T-helper 17 cell (primary cell): ENCODE data around the gene CCL13. TPM values are rescaled to one million over a fixed set of nuclear protein-coding genes. Genes with fewer than 3 reads are reported as not detected.

Experiments used
- ATAC-seq: fragments of 150-1000 bp; cut with Tn5 transposase; 2 replicates; pipeline ENCODE4 v1.10.0; 2021; ENCODE audit warnings: mild to moderate bottlenecking, moderate library complexity
- DNase-seq, 3 donors: peaks; one replicate each; pipeline versions ENCODE4 v3.0.0 to v3.0.0-alpha.2; 2020 to 2021
- H3K9me3 ChIP-seq: one replicate; pipeline ENCODE4 v1.7.0; 2013; ENCODE audit warnings: low read length, mild to moderate bottlenecking; ENCODE audit not compliant: control insufficient read depth, poor library complexity, severe bottlenecking
- H3K27ac Mint-ChIP-seq: one replicate; pipeline ENCODE4 v1.8.0; 2022; ENCODE audit warnings: mild to moderate bottlenecking, moderate library complexity, mixed read lengths
- H3K27me3 Mint-ChIP-seq: one replicate; pipeline ENCODE4 v1.8.0; 2022; ENCODE audit warnings: mixed read lengths
- H3K36me3 Mint-ChIP-seq: one replicate; pipeline ENCODE4 v1.8.0; 2022; ENCODE audit warnings: low read depth, mixed read lengths
- H3K4me1 Mint-ChIP-seq: one replicate; pipeline ENCODE4 v1.8.0; 2022; ENCODE audit warnings: mild to moderate bottlenecking, mixed read lengths
- H3K4me3 Mint-ChIP-seq: one replicate; pipeline ENCODE4 v1.8.0; 2022; ENCODE audit warnings: mild to moderate bottlenecking, moderate library complexity, mixed read lengths
- total RNA-seq, 4 donors: library from RNA in 2 of 4; stranded (reverse) in 2 of 4; gene quantifications; one replicate each; pipeline ENCODE4 v1.2.3 and lab custom pipeline; 2022 to 2026

CCL13 gene
- total RNA-seq, 2 donors from 2014 or later, result not detected

DNA sequence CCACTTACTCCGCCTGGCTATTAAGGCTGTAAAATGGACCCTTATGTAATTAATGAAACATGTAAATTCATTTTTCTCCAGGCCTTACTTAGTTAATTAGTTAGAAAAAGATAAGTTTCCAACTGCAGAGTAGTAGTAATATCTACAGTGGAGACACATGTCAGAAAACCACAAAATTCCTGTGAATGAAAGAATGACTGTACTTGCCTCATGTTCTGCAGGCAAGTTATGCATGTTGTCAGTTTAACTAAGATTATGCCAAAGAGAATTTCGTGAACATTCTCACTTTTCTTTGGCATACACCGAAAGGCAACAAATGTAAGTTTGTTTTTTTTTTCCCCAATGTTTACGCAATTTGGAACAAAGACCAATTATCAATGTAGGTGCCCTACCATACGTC is 23.6 kb downstream of the CCL13 start:
- Mint-ChIP-seq H3K27me3 (peaks cover 64% of the 10 kb centered on the region), H3K36me3 (peaks cover 3% of the 10 kb centered on the region), H3K27ac (no peak overlapping the region), H3K4me1 (peaks cover 4% of the 10 kb centered on the region), H3K4me3 (no peak overlapping the region)
- no peaks in the 10 kb centered on the region for H3K9me3 ChIP-seq
- ATAC-seq (no peak), DNase-seq (no peak)

DNA sequence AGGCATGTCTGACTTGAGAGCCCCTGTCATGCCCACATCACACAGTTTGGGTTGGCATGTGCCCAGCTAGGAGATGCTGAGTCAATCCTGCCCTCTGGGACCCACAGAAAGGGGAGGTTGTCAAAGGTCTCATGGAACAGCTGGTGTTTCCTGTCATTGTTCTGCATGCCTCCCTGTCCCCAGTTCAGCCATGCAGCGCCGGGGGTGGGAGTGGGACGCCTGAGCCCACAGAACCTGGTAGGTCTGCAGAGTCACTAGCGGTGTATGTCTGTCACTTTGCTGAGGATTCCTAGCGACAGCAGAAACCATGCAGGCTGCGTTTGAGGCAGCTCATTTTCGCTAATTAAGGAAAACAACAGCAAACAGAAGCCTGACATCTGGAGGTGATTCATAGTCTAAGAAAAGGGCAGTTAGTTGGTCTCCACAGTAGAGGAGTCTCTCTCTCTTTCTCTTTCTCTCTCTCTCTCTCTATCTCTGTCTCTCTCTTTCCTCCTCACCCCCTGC is 26.4 kb downstream of the CCL13 start:
- DNase-seq, result no peak
- peaks cover 2% of the 10 kb centered on the region for H3K4me1 Mint-ChIP-seq
- H3K9me3 ChIP-seq, result no peaks in the 10 kb centered on the region
- H3K36me3 Mint-ChIP-seq, result no peaks in the 10 kb centered on the region
- no peak overlapping the region for H3K4me3 Mint-ChIP-seq
- no peak overlapping the region for H3K27ac Mint-ChIP-seq
- ATAC-seq, result no peak
- peaks cover 69% of the 10 kb centered on the region for H3K27me3 Mint-ChIP-seq

DNA sequence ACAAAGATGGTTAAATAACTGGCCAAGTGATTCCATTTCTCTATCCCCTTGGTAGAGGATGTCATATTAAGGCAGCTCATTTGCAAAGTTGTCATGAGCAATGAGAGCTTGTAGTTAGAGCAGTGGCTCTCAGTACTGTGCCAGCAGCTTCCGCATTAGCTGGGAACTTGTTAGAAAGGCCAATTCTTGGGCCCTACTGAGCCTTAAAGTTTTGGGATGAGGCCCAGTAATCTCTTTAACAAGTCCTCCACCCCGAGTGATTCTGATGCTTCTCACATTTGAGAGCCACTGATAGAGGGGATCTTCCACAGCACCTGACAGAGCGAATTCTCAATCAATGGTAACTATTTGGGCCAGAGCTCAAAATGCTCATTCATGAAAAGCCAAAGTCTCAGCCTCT is 26.9 kb downstream of the CCL13 start:
- ATAC-seq (no peak), DNase-seq (no peak)
- no peaks in the 10 kb centered on the region for H3K36me3 Mint-ChIP-seq
- H3K27ac Mint-ChIP-seq, result no peak overlapping the region
- H3K9me3 ChIP-seq, result no peaks in the 10 kb centered on the region
- no peak overlapping the region for H3K4me3 Mint-ChIP-seq
- peaks cover 2% of the 10 kb centered on the region for H3K4me1 Mint-ChIP-seq
- peaks cover 69% of the 10 kb centered on the region for H3K27me3 Mint-ChIP-seq

DNA sequence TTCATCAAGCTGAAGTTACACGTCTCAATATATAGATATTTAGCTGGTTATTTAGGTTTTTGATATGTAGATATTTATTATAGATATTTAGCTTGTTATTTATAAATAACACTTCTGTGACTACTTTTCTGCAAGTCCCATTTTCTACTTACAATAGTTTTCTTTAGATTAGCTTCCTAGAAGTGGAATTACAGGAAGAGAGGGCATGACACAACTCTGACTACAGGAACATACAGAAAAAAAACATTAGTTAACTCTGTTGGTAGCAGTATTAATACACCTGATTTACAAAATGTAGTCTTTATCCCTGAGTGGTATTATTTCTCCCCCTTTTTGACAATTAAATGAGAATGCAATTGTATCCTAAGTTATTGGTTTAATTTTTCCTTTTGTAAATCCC is 28.0 kb downstream of the CCL13 start:
- no peaks in the 10 kb centered on the region for H3K9me3 ChIP-seq
- Mint-ChIP-seq H3K27me3 (peaks cover 73% of the 10 kb centered on the region), H3K4me3 (no peak overlapping the region), H3K4me1 (peaks cover 7% of the 10 kb centered on the region), H3K27ac (no peak overlapping the region), H3K36me3 (no peaks in the 10 kb centered on the region)
- ATAC-seq, result no peak
- DNase-seq, result no peak

DNA sequence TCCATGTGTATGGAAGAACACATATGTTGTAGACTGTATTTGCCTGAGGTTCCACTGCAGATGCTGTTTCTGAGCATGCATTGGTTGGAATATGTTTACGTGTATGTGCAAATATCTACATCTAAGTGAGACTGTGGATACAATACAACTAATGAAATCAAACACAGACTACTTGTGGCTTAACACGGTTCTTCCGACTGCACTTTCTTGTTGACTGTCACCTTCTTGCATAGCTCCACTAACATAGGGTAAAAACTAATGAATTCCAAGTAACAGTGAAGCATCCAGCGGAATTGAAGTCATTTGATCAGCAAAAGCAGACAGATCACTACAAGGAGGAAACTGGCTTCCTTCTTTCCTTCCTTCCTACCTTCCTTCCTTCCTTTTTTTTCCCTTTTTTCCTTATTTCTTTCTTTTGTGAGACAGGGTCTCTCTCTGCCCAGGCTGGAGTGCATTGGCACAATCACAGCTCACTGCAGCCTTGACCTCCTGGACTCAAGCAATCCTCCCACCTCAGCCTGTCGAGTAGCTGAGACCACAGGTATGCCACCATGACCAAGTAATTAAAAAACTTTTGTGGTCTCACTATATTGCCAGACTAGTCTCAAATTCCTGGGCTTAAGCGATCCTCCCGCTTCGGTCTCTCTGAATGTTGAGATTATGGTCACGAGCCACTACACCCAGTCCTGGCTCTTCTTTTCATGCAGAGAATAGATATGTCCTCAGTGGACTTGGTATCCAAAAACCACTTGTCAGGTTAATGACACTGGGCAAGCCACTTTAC is 28.7 kb downstream of the CCL13 start:
- peaks cover 67% of the 10 kb centered on the region for H3K27me3 Mint-ChIP-seq
- ATAC-seq, result no peak
- H3K36me3 Mint-ChIP-seq, result no peaks in the 10 kb centered on the region
- peak overlapping the region; percentile 60 for H3K27ac Mint-ChIP-seq
- peaks cover 8% of the 10 kb centered on the region for H3K4me1 Mint-ChIP-seq
- DNase-seq, result no peak
- H3K4me3 Mint-ChIP-seq, result no peak overlapping the region
- H3K9me3 ChIP-seq, result no peaks in the 10 kb centered on the region

DNA sequence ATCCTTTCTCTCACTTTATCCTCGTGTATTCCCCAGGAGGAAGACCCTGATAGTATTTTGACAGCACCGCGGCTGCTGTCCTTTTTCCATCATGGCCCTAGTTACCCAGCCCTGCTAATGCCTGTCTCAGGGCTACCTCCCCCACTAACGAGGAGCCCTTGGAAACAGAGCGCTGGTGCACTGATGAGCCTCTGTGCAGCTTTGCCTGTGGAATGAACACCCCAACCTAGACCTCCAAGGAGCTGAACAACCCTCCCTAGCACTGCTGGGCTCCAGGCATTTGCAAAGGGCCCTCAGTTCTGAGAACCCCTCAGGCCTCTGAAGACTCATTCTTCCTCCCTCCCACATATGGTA is 30.0 kb downstream of the CCL13 start:
- DNase-seq (no peak), ATAC-seq (no peak)
- Mint-ChIP-seq H3K27me3 (peaks cover 58% of the 10 kb centered on the region), H3K4me3 (no peak overlapping the region), H3K36me3 (no peaks in the 10 kb centered on the region), H3K27ac (no peak overlapping the region), H3K4me1 (peaks cover 8% of the 10 kb centered on the region)
- H3K9me3 ChIP-seq, result no peaks in the 10 kb centered on the region

DNA sequence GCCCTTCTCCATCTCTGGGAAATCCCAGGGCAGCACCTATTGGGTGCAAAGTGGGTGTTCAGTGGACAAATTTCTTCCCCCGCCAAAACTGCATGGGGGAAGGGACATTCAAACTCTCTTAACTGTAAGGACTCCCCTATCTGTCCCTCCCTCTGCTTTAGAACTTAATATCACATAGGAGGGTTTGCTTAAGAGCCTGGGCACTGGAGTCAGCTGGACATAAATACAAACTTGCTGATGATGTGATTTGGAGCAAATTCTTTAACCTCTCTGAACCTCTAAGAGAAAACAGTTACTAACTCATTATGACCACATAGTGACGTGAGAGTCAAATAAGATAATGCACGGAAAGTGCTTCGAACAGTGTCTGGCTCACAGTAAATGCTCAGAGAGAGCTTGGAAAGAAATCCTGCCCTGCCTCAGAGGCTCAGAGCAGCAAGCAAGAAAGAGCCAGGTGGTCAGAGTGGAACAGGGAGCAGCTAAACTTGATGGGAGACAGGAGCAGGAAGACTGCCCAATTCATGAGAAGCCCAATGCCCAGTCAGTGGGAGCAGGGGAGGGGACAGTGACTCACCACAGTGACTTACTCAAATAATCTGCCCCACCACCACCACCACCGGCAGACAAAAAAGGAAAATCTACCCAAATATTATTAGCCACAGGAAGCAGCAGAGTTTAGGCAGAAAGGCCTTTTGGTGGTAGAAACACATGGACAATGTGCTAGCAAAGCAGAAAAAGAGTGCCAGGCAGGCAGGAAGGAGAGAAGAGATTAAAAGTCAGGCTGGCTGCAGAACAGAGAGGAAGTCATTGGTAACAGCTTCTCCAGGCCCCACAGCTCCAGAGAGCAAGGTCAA is 30.6 kb downstream of the CCL13 start:
- Mint-ChIP-seq H3K36me3 (no peaks in the 10 kb centered on the region), H3K4me3 (no peak overlapping the region), H3K27me3 (peaks cover 59% of the 10 kb centered on the region), H3K4me1 (peaks cover 8% of the 10 kb centered on the region), H3K27ac (no peak overlapping the region)
- ATAC-seq (no peak), DNase-seq (no peak)
- no peaks in the 10 kb centered on the region for H3K9me3 ChIP-seq

DNA sequence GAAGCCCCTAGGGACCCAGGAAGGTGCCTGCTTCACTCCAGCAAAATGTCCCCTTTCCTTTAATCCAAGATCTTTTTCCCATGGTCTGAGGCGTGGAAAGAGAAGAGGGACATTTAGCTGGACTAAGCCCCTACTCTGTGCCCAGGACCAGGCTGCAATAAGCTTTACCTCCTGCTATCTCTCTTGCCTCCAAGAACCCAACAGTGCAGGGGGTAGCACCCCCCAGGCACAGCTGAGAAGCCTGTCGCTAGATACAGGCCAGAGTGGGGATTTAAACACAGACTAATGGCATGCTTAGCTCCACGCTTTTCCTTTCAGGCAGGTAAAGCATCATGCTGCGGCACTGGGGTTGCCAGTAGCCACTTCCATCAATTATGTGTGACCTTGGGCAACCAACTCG is 31.3 kb downstream of the CCL13 start:
- no peak for ATAC-seq
- Mint-ChIP-seq H3K27me3 (peaks cover 56% of the 10 kb centered on the region), H3K4me1 (peaks cover 8% of the 10 kb centered on the region), H3K27ac (no peak overlapping the region), H3K36me3 (no peaks in the 10 kb centered on the region), H3K4me3 (no peak overlapping the region)
- DNase-seq, result no peak
- no peaks in the 10 kb centered on the region for H3K9me3 ChIP-seq

DNA sequence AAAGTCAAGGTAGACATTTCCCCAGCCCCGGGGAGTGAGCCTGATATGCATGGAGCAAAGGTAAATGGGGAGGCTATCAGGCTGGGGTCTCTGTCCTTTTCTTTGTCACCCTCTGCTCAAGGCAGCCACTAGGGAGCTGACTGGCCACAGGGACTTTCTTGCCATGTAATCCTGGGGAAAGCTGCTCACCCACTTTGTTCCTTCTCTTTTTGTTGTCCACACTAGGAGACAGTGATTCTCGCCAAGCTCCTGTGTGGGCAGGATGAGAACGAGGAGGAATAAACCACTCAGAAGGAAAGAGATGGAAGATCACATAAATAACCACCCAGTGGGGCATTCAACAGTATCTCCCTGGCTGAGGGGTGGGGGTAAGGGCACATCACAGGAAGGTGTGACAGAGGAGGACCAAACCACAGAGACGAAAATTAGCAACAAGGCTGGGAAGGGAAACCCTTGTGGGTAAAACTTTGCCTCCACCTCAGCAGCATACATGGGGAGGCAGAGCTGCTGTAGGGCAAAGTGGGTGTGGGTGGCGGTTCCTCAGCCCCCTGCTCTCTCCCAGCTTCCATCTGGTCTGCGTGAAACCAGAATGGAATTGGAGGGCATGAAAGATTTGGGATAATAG is 33.0 kb downstream of the CCL13 start:
- Mint-ChIP-seq H3K27me3 (peaks cover 48% of the 10 kb centered on the region), H3K4me3 (no peak overlapping the region), H3K36me3 (no peaks in the 10 kb centered on the region), H3K27ac (no peak overlapping the region), H3K4me1 (peaks cover 6% of the 10 kb centered on the region)
- H3K9me3 ChIP-seq, result no peaks in the 10 kb centered on the region
- DNase-seq (no peak), ATAC-seq (no peak)

DNA sequence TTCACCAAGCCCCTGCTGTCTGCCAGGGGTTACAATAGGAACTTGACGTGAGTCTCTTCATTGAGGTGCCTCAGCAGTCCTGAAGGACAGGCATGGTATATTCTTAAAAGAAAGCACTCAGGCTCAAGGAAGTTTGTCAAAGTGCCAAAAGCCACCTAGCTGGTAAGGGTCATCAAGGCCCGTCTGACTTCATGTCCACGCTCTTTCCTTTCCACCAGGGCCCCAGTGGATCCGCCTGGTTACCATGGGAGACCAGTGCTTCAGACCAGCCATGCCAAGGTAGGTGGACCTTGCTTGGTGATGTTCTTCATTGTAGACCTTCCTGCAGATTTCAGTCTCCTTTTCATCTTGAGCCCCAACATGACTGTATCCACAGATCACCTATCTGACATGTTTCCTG is 34.4 kb downstream of the CCL13 start:
- ATAC-seq (no peak), DNase-seq (no peak)
- Mint-ChIP-seq H3K4me1 (peaks cover 6% of the 10 kb centered on the region), H3K27ac (no peak overlapping the region), H3K4me3 (no peak overlapping the region), H3K27me3 (peaks cover 49% of the 10 kb centered on the region), H3K36me3 (no peaks in the 10 kb centered on the region)
- no peaks in the 10 kb centered on the region for H3K9me3 ChIP-seq

DNA sequence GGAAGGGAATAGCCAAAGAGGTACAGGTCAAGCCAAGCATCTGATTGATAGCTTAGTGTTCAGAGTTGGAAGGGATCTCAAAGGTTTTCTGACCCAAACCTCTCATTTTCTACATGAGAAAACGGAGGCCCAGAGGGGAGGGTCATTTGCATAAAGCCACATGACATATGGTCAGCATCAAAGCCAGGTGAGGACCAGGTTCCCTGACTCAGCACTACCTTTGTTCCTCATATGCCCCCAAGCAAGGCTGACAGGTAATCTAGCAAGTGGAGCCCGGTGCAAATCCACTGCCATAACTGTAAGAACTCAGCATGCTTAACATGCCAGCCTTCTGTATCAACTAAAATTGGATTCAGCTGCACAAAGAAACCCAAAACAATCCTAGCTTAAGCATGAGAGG is 35.0 kb downstream of the CCL13 start:
- Mint-ChIP-seq H3K4me3 (no peak overlapping the region), H3K36me3 (no peaks in the 10 kb centered on the region), H3K27ac (no peak overlapping the region), H3K4me1 (peaks cover 6% of the 10 kb centered on the region), H3K27me3 (peaks cover 43% of the 10 kb centered on the region)
- DNase-seq, result no peak
- no peaks in the 10 kb centered on the region for H3K9me3 ChIP-seq
- ATAC-seq, result no peak

DNA sequence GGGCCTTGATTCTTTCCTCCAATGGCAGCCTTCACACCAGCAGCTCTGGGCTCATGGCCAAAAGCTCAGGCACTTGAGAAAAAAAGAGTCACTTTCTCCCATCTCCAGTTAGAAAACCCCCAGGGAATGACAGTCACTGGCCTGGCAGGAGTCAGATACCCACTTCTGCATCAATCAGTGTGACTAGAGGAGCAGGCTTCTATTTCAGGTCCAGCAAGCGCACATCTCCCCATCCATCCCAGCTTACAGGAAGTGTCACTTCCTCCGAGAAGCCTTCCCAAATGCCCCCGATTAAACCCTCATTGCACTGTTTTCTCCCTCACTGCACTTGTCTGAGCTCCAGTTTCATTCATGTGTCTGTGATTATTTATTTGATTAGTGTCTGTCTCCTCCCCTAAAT is 37.1 kb downstream of the CCL13 start:
- Mint-ChIP-seq H3K27ac (no peak overlapping the region), H3K4me3 (no peak overlapping the region), H3K27me3 (peaks cover 42% of the 10 kb centered on the region), H3K36me3 (peaks cover 2% of the 10 kb centered on the region), H3K4me1 (peaks cover 6% of the 10 kb centered on the region)
- ATAC-seq, result no peak
- DNase-seq, result no peak
- H3K9me3 ChIP-seq, result no peaks in the 10 kb centered on the region

DNA sequence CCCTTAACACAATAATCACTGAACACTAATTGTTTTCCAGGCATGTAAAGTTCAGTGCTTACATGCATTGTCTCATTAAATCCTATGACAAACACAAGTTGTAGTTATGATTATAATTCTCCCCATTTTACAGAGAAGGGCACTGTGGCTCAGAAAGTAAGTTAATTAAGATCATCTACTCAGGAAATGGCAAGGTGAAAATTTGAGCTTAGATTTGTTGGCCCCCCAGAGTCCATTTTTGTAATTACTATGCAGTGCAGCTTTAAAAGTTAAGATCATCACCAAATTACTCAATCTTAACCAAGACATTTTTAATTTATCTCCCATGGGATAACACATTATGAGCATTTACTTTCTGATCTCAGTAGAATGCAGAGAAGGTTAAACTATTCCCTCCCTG is 41.0 kb downstream of the CCL13 start:
- Mint-ChIP-seq H3K36me3 (peaks cover 2% of the 10 kb centered on the region), H3K4me1 (peaks cover 2% of the 10 kb centered on the region), H3K4me3 (no peak overlapping the region), H3K27me3 (peaks cover 56% of the 10 kb centered on the region), H3K27ac (no peak overlapping the region)
- H3K9me3 ChIP-seq, result no peaks in the 10 kb centered on the region
- DNase-seq, result no peak
- no peak for ATAC-seq
